ENCODE measurements around the gene SAMD9L. TPM values are rescaled to one million over a fixed set of nuclear protein-coding genes. Genes with fewer than 3 reads are reported as not detected.

SAMD9L gene
- total and polyA plus RNA-seq, 2 of the 4 experiments (the other 2 are of a cell fraction): 1.9 to 4.1 TPM

DNA sequence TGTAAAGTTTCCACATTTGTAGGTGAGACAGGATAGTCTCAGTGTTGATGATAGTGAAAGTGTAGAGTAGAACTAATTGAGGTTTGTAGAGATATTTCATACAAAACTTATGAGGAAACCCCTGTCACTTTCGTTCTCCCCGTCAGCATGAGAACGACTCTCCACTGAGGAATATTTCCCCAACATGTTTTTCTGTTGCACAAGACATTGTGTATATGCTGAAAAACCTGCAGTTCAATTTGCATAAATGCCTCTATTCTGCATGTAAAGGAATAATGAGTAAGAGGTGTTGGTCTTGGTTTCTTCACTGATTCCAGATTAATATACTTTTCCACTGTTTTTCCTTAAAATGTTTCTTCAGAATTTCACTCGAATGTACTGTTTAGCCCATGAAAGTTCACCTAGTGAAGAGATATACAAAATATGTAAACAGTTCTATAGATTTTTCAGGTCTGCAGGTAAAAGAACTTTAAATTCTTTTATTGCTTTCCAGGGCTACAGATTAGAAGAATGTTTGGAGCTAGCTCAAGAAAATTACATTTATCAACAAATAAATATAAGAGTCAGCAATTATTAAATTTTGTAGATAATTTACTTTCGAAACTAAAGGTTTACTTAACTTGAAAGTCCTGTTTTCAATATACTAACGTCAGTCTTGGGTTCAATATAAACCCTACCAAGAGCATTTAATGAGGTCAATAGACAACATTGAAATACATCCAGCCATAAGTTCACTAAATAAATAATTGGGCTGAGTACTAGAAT is 40.9 kb upstream of the SAMD9L start:
- Histone ChIP-seq H2BK15ac (ENCODE audit: low read depth, low read length) (no peak overlapping the region), H2BK5ac (ENCODE audit: low read depth, low read length, poor library complexity, severe bottlenecking) (no peak overlapping the region), H3K56ac (ENCODE audit: extremely low read depth, insufficient read depth, low read length) (no peak overlapping the region), H3K79me1 (ENCODE audit: low read depth in 1 of 2, low read length in 2 of 2) (no peaks in the 10 kb centered on the region), H3K4ac (ENCODE audit: low read depth, low read length) (no peak overlapping the region), H3K14ac (replicated peaks; ENCODE audit: low read depth, low read length) (no peak overlapping the region), H4K20me1 (ENCODE audit: insufficient read depth, low read length) (no peaks in the 10 kb centered on the region), H2AFZ (replicated peaks; ENCODE audit: low read length, poor library complexity) (no peak overlapping the region), H3K9me3 (ENCODE audit: control insufficient read depth, insufficient read depth, low read length) (no peaks in the 10 kb centered on the region), H2BK120ac (ENCODE audit: low read depth, low read length) (no peak overlapping the region), H2AK9ac (replicated peaks; ENCODE audit: low read depth, low read length, poor library complexity) (no peak overlapping the region), H2AK5ac (ENCODE audit: low read depth, low read length) (no peak overlapping the region), H4K91ac (ENCODE audit: insufficient read depth, low read depth, low read length) (no peak overlapping the region), H3K18ac (ENCODE audit: low read depth, low read length) (no peak overlapping the region), H3K4me2 (ENCODE audit: low read depth, low read length) (no peak overlapping the region), H2BK20ac (ENCODE audit: low read depth, low read length) (no peak overlapping the region), H3K23ac (ENCODE audit: low read depth, low read length) (no peak overlapping the region), H3K9me1 (ENCODE audit: insufficient read depth, low read length) (no peaks in the 10 kb centered on the region), H4K8ac (ENCODE audit: low read depth in 2 of 2, low read length in 2 of 2) (no peak overlapping the region), H3K9ac (ENCODE audit: low read depth, low read length) (no peak overlapping the region), H3K36me3 (ENCODE audit: control insufficient read depth, insufficient read depth, low read length) (no peaks in the 10 kb centered on the region), H3K4me1 (ENCODE audit: control insufficient read depth, insufficient read depth, low read length) (no peaks in the 10 kb centered on the region), H3K27ac (ENCODE audit: insufficient read depth, low read length) (no peak overlapping the region), H3K27me3 (ENCODE audit: control insufficient read depth, insufficient read depth, low read length) (peaks cover 13% of the 10 kb centered on the region), H4K5ac (ENCODE audit: low read depth, low read length) (no peak overlapping the region), H3K4me3 (ENCODE audit: insufficient read depth, low read depth, low read length) (no peak overlapping the region)
- dilution Hi-C loops (cut with HindIII; ENCODE audit: low sequenced_read_pairs, unreplicated experiment) (no loop called here), in situ Hi-C loops (cut with MboI; ENCODE audit: low sequenced_read_pairs) (no loop called here), intact Hi-C loops (cut with micrococcal nuclease) (loop anchor here (5.0 kb wide), 1 partner anchor 1017 kb away; no protein-coding TSS in a partner anchor)
- CTCF ChIA-PET: no interaction called here
- no peak for ATAC-seq (ENCODE audit: low read depth)
- DNase-seq: no peak
- no TSS peak for BruUV-seq (replicated peaks)
- no CpG with 5 or more reads among the region's 6 CpGs for WGBS, 2 experiments (ENCODE audit: extremely low coverage in 2 of 2, insufficient read length in 1 of 2)
- POLR2A ChIA-PET (ENCODE audit: unreplicated experiment): no interaction called here
- TF ChIP-seq CHD1 (IDR thresholded peaks at IDR 0.05; ENCODE audit: low read depth, low read length): no peak
- TF ChIP-seq MAZ (IDR thresholded peaks at IDR 0.05; ENCODE audit: borderline replicate concordance, low read depth, low read length): no peak
- peak; percentile 54 for TF ChIP-seq MAFK (IDR thresholded peaks at IDR 0.05; ENCODE audit: low read depth, low read length)

All from IMR-90 (cell line).